ENCODE results near the gene GIGYF2. TPM values are rescaled to one million over a fixed set of nuclear protein-coding genes. Genes with fewer than 3 reads are reported as not detected.
A peak's percentile ranks its signal among the peaks of the same experiment; 100 is the strongest.

The GIGYF2 gene
- polyA plus RNA-seq, 1 of the 3 experiments (the other 2 are of a cell fraction): 12.8 TPM

DNA sequence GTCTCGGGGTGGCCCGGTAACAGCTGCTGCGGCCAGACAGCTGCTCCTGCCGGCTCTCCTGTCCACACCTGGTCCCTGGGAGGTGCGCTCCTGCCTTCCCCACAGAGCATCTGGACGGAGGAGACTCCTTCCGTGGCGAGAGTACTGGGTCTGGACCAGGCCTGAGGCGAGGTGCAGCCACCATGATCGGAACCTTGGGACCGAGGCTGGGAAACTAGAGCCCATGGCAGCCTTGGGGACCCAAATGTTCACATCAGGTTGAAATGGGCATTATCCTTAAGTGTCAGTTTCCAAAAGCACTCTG is 628 bp downstream of the GIGYF2 start (continued):
- TF ChIP-seq, protein P1, sequence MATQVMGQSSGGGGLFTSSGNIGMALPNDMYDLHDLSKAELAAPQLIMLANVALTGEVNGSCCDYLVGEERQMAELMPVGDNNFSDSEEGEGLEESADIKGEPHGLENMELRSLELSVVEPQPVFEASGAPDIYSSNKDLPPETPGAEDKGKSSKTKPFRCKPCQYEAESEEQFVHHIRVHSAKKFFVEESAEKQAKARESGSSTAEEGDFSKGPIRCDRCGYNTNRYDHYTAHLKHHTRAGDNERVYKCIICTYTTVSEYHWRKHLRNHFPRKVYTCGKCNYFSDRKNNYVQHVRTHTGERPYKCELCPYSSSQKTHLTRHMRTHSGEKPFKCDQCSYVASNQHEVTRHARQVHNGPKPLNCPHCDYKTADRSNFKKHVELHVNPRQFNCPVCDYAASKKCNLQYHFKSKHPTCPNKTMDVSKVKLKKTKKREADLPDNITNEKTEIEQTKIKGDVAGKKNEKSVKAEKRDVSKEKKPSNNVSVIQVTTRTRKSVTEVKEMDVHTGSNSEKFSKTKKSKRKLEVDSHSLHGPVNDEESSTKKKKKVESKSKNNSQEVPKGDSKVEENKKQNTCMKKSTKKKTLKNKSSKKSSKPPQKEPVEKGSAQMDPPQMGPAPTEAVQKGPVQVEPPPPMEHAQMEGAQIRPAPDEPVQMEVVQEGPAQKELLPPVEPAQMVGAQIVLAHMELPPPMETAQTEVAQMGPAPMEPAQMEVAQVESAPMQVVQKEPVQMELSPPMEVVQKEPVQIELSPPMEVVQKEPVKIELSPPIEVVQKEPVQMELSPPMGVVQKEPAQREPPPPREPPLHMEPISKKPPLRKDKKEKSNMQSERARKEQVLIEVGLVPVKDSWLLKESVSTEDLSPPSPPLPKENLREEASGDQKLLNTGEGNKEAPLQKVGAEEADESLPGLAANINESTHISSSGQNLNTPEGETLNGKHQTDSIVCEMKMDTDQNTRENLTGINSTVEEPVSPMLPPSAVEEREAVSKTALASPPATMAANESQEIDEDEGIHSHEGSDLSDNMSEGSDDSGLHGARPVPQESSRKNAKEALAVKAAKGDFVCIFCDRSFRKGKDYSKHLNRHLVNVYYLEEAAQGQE (IDR thresholded peaks at IDR 0.05; ENCODE audit: low read depth, low read length): no peak
- no peak for TF ChIP-seq MEF2A (IDR thresholded peaks at IDR 0.05; ENCODE audit: borderline replicate concordance, low read depth)
- TF ChIP-seq, protein P2, sequence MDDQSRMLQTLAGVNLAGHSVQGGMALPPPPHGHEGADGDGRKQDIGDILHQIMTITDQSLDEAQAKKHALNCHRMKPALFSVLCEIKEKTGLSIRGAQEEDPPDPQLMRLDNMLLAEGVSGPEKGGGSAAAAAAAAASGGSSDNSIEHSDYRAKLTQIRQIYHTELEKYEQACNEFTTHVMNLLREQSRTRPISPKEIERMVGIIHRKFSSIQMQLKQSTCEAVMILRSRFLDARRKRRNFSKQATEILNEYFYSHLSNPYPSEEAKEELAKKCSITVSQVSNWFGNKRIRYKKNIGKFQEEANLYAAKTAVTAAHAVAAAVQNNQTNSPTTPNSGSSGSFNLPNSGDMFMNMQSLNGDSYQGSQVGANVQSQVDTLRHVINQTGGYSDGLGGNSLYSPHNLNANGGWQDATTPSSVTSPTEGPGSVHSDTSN (IDR thresholded peaks at IDR 0.05): no peak

DNA sequence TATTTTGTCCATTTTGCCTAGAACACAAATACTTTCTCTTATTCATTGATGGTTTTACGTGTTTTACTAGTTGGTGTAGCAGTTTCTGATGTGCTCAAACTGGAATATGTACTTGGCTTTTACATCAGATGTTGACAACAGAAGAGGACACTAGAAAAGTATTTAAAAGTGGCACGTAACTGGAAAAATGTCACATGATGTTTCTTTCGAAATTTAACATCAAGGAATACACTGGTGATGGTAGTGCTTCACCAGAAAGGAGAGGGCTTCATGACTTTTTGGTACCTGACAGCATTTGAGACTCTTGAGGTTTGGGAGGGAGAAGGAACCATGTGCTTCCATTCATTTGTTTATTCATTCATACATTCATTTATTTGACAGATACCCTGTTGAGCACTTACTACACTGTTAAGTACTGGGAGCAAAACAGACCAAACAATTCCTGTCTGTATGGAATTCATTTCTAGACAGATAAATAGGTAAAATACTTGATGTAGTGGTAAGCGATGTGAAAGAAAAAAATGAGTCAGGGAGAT is 1.5 kb downstream of the GIGYF2 start:
- Histone ChIP-seq H3K4me1 (ENCODE audit: control insufficient read depth in 1 of 2, insufficient read depth in 2 of 2, low read depth in 1 of 2, low read length in 1 of 2) (peaks cover 15% of the 10 kb centered on the region in 2 experiments; a peak in 3 of 4 replicates), H3K9ac (peak overlapping the region; percentile 96; the same call in 1 of the 2 replicates), H3K27ac (ENCODE audit: low read depth in 2 of 2, low read length in 1 of 2) (peak overlapping the region in 1 of 2 experiments; percentile 82; a peak in 1 of 4 replicates), H3K36me3 (replicated peaks in 1 of 2; ENCODE audit: control insufficient read depth in 1 of 2, insufficient read depth in 2 of 2, low read length in 1 of 2) (no peaks in the 10 kb centered on the region), H3K9me3 (no peaks in the 10 kb centered on the region), H3K27me3 (ENCODE audit: insufficient read depth) (no peaks in the 10 kb centered on the region), H3K4me3 (ENCODE audit: low read depth in 2 of 2, low read length in 1 of 2) (peak overlapping the region; percentile 88 to 94), H4K20me1 (ENCODE audit: insufficient read depth) (peaks cover 23% of the 10 kb centered on the region), H3K79me2 (ENCODE audit: insufficient read depth) (peaks cover 64% of the 10 kb centered on the region), H3K4me2 (peak overlapping the region; percentile 85), H2AFZ (ENCODE audit: low read depth) (no peak overlapping the region; the same call in 1 of the 2 replicates), H3F3A (replicated peaks; ENCODE audit: insufficient read depth) (no peaks in the 10 kb centered on the region), H3K9me2 (no peaks in the 10 kb centered on the region)
- no peak for DNase-seq
- TF ChIP-seq GATA2 (CRISPR knock-in tag; IDR thresholded peaks at IDR 0.05) (no peak), RAD21 (IDR thresholded peaks at IDR 0.05; ENCODE audit: low read length) (no peak), YY1 (IDR thresholded peaks at IDR 0.05; ENCODE audit: low read depth) (no peak), FOXM1 (IDR thresholded peaks at IDR 0.05; ENCODE audit: low read depth) (no peak), SMC3 (IDR thresholded peaks at IDR 0.05; ENCODE audit: low read depth, low read length) (no peak), SIN3A (IDR thresholded peaks at IDR 0.05; ENCODE audit: borderline replicate concordance, low read depth, low read length) (no peak), FOSL2 (IDR thresholded peaks at IDR 0.05; ENCODE audit: borderline replicate concordance, low read depth) (no peak), RFX5 (IDR thresholded peaks at IDR 0.05; ENCODE audit: low read length) (no peak), RXRA (IDR thresholded peaks at IDR 0.05; ENCODE audit: borderline replicate concordance, low read depth) (no peak), MXI1 (IDR thresholded peaks at IDR 0.05; ENCODE audit: low read depth, low read length) (no peak), FOXJ3 (CRISPR knock-in tag; IDR thresholded peaks at IDR 0.05) (no peak), MEF2A (IDR thresholded peaks at IDR 0.05; ENCODE audit: borderline replicate concordance, low read depth) (no peak)
- TF ChIP-seq, protein P3, sequence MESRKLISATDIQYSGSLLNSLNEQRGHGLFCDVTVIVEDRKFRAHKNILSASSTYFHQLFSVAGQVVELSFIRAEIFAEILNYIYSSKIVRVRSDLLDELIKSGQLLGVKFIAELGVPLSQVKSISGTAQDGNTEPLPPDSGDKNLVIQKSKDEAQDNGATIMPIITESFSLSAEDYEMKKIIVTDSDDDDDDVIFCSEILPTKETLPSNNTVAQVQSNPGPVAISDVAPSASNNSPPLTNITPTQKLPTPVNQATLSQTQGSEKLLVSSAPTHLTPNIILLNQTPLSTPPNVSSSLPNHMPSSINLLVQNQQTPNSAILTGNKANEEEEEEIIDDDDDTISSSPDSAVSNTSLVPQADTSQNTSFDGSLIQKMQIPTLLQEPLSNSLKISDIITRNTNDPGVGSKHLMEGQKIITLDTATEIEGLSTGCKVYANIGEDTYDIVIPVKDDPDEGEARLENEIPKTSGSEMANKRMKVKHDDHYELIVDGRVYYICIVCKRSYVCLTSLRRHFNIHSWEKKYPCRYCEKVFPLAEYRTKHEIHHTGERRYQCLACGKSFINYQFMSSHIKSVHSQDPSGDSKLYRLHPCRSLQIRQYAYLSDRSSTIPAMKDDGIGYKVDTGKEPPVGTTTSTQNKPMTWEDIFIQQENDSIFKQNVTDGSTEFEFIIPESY (IDR thresholded peaks at IDR 0.05; ENCODE audit: borderline replicate concordance, low read depth): no peak
- TF ChIP-seq, protein P4, sequence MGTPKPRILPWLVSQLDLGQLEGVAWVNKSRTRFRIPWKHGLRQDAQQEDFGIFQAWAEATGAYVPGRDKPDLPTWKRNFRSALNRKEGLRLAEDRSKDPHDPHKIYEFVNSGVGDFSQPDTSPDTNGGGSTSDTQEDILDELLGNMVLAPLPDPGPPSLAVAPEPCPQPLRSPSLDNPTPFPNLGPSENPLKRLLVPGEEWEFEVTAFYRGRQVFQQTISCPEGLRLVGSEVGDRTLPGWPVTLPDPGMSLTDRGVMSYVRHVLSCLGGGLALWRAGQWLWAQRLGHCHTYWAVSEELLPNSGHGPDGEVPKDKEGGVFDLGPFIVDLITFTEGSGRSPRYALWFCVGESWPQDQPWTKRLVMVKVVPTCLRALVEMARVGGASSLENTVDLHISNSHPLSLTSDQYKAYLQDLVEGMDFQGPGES (IDR thresholded peaks at IDR 0.05; ENCODE audit: low read depth, low read length): no peak
- TF ChIP-seq, protein P5, sequence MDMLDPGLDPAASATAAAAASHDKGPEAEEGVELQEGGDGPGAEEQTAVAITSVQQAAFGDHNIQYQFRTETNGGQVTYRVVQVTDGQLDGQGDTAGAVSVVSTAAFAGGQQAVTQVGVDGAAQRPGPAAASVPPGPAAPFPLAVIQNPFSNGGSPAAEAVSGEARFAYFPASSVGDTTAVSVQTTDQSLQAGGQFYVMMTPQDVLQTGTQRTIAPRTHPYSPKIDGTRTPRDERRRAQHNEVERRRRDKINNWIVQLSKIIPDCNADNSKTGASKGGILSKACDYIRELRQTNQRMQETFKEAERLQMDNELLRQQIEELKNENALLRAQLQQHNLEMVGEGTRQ (IDR thresholded peaks at IDR 0.05; ENCODE audit: borderline replicate concordance, low read depth, low read length): no peak
- TF ChIP-seq, protein P6, sequence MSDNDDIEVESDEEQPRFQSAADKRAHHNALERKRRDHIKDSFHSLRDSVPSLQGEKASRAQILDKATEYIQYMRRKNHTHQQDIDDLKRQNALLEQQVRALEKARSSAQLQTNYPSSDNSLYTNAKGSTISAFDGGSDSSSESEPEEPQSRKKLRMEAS (IDR thresholded peaks at IDR 0.05; ENCODE audit: low read depth): no peak
- WGBS (ENCODE audit: low lambda C conversion rate): 54% methylated on average over 4 of the region's 4 CpGs
- POLR2A ChIA-PET: no interaction called here
- CTCF ChIA-PET: no interaction called here
